HEK293 (cell line): Measurements from ENCODE around the gene SGMS1.

Experiments used
- CTCF ChIA-PET: fragments of 350-600 bp; formaldehyde crosslinking; extraction: SDS; loops from one replicate; lab custom pipeline; 2021; ENCODE audit warnings: antibody characterized with exemption; lab: Yijun Ruan, JAX
- POLR2A ChIA-PET: fragments of 300-600 bp; formaldehyde crosslinking; extraction: SDS; loops from one replicate; lab custom pipeline; 2020; ENCODE audit warnings: antibody characterized with exemption, inconsistent platforms; lab: Yijun Ruan, JAX
- H3K27ac ChIP-seq: fragments of 200-500 bp; sonication (Bioruptor generic); 2 replicates; pipeline ENCODE4 v1.5.1; 2014; ENCODE audit warnings: low read depth, low read length, control low read depth, inconsistent platforms; ENCODE audit errors: extremely low read depth
- H3K36me3 ChIP-seq, 2 experiments: fragments of 200-500 bp in 1 of 2; sonication (Bioruptor generic) in 1 of 2; 1 replicate in 1 of 2; 2 replicates in 1 of 2; pipeline ENCODE4 v1.5.1; 2014 to 2017; ENCODE audit warnings: inconsistent platforms in 2 of 2, low read length in 2 of 2; ENCODE audit not compliant: control insufficient read depth in 2 of 2, insufficient read depth in 1 of 2
- H3K4me1 ChIP-seq: fragments of 200-500 bp; sonication (Bioruptor generic); 2 replicates; pipeline ENCODE4 v1.5.1; 2014; ENCODE audit warnings: mild to moderate bottlenecking, low read length, inconsistent platforms; ENCODE audit not compliant: control insufficient read depth, insufficient read depth
- H3K4me3 ChIP-seq: 2 replicates; pipeline ENCODE4 v1.5.1; 2011; ENCODE audit warnings: low read depth, mild to moderate bottlenecking, control low read depth, low read length, moderate library complexity
- H3K9me3 ChIP-seq: fragments of 200-500 bp; sonication (Bioruptor generic); 2 replicates; pipeline ENCODE4 v1.5.1; 2014; ENCODE audit warnings: low read depth, low read length, inconsistent platforms; ENCODE audit not compliant: control insufficient read depth, insufficient read depth
- BCL11B ChIP-seq: fragments of 450-650 bp; formaldehyde crosslinking; IDR thresholded peaks from 2 replicates; pipeline ENCODE4 v1.5.1; 2016; ENCODE audit warnings: low read depth, missing biosample characterization, missing genetic modification characterization
- FEZF1 ChIP-seq: fragments of 450-650 bp; formaldehyde crosslinking; IDR thresholded peaks from 2 replicates; pipeline ENCODE4 v1.5.1; 2016; ENCODE audit warnings: missing biosample characterization, missing genetic modification characterization
- MEIS1 ChIP-seq: sonication (generic); formaldehyde crosslinking; IDR thresholded peaks from 2 replicates; pipeline ENCODE4 v1.8.1; 2022; ENCODE audit warnings: missing genetic modification reagents, mild to moderate bottlenecking, borderline replicate concordance
- OVOL3 ChIP-seq: fragments of 450-650 bp; formaldehyde crosslinking; IDR thresholded peaks from 2 replicates; pipeline ENCODE4 v1.5.1; 2016; ENCODE audit warnings: missing biosample characterization, missing genetic modification characterization
- ZBTB10 ChIP-seq: fragments of 450-650 bp; formaldehyde crosslinking; IDR thresholded peaks from 2 replicates; pipeline ENCODE4 v1.5.1; 2016; ENCODE audit warnings: missing biosample characterization, missing genetic modification characterization
- ZBTB20 ChIP-seq: fragments of 450-650 bp; formaldehyde crosslinking; IDR thresholded peaks from 2 replicates; pipeline ENCODE4 v1.5.1; 2016; ENCODE audit warnings: missing biosample characterization, missing genetic modification characterization
- ZBTB6 ChIP-seq: fragments of 450-650 bp; formaldehyde crosslinking; IDR thresholded peaks from 2 replicates; pipeline ENCODE4 v1.5.1; 2017; ENCODE audit warnings: missing biosample characterization, missing genetic modification characterization
- ZNF2 ChIP-seq: fragments of 450-650 bp; formaldehyde crosslinking; IDR thresholded peaks from 2 replicates; pipeline ENCODE4 v1.5.1; 2016; ENCODE audit warnings: missing biosample characterization, missing genetic modification characterization
- ZNF629 ChIP-seq: fragments of 450-650 bp; formaldehyde crosslinking; IDR thresholded peaks from 2 replicates; pipeline ENCODE4 v1.5.1; 2017; ENCODE audit warnings: missing biosample characterization, missing genetic modification characterization
- ZNF664 ChIP-seq: fragments of 450-650 bp; formaldehyde crosslinking; IDR thresholded peaks from 2 replicates; pipeline ENCODE4 v1.5.1; 2016; ENCODE audit warnings: missing biosample characterization, missing genetic modification characterization
- ZNF707 ChIP-seq: fragments of 450-650 bp; formaldehyde crosslinking; IDR thresholded peaks from 2 replicates; pipeline ENCODE4 v1.5.1; 2016; ENCODE audit warnings: missing biosample characterization, missing genetic modification characterization
- TF ChIP-seq, protein P1 (sequence below): fragments of 450-650 bp; formaldehyde crosslinking; conservative IDR thresholded peaks from 2 replicates; pipeline ENCODE4 v1.5.1; 2016; ENCODE audit warnings: low read depth, missing biosample characterization, missing genetic modification characterization
- TF ChIP-seq, protein P2 (sequence below): fragments of 450-650 bp; formaldehyde crosslinking; IDR thresholded peaks from 2 replicates; pipeline ENCODE4 v1.5.1; 2016; ENCODE audit warnings: missing biosample characterization, missing genetic modification characterization
- TF ChIP-seq, protein P3 (sequence below): fragments of 450-650 bp; formaldehyde crosslinking; IDR thresholded peaks from 2 replicates; pipeline ENCODE4 v1.5.1; 2016; ENCODE audit warnings: missing biosample characterization, missing genetic modification characterization

The SGMS1 gene

DNA sequence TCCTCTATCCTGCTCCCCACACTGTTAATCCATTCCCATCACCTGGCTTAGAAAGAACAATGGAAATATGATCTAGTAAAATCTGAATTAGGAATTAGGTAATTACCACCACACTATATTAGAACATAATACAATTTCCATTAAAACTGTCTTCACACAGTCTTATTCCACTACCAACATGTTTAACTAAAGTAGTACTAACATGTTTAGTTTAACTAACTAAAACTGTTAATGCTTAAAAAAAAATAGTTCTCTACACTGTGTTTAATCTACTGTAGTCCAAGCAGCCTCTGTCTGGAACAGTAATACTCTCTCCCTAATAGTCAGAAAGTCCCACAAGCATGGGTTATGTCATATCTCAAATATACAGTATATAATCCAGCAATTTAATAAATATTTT, 150.8 kb downstream of the SGMS1 start:
- no peaks in the 10 kb centered on the region for H3K36me3 ChIP-seq
- POLR2A ChIA-PET: no interaction called here
- H3K27ac ChIP-seq: no peak overlapping the region
- CTCF ChIA-PET: no interaction called here
- no peaks in the 10 kb centered on the region for H3K9me3 ChIP-seq
- TF ChIP-seq OVOL3 (tag by site-specific recombination): no peak
- no peak for TF ChIP-seq ZNF629
- peak; percentile 97 for TF ChIP-seq ZNF664 (tag by site-specific recombination)
- TF ChIP-seq FEZF1 (tag by site-specific recombination): peak; percentile 40; the same call in 1 of the 2 replicates
- no peak for TF ChIP-seq ZNF707 (tag by site-specific recombination)
- TF ChIP-seq, all 188 proteins: peak for 2
- Histone ChIP-seq H3K4me3 (no peak overlapping the region), H3K4me1 (peaks cover 19% of the 10 kb centered on the region)

- POLR2A ChIA-PET: no interaction called here
- CTCF ChIA-PET: interaction anchor here (0.7 kb wide), 1 partner anchor 24 kb away, joined by 3 read pairs; no protein-coding TSS in a partner anchor
Observed at GRCh38 chr10:50471583-50471975, 152.2 kb downstream of the SGMS1 start.

DNA sequence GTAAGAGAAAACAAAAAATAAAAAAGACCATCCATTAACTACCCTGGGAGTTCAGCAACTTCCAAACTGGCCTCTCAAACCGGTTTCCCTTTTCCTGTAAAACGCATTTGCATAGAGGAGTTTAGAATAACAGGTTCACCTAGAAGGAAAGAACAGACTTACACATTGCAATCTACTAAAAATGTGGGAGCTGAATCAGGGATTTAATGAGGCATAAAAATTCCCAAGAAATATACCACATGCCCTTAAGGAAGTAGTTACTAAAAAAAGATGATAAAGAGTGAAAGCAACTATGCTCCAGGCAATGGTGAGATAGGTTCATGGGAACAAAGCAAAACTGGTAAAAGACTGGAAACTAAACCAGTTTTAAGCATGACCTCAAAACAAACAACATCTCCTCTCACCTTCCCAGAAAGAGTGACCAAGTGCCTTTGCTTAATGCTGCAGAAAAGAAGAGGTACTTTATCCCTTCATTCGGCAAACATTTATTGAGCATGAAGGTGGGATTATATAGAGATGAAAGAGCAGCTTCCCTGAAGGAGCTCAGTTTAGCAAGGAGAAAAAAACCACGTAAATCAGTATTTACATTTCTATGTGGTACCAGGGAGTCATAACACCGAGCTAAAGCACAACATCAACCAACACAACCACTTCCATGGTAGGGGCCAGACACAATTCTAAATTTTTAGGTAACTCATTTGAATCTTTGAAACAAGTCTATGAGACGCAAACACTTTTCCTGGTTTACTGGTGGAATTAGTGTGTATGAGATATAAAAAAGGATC, 152.8 kb downstream of the SGMS1 start:
- H3K27ac ChIP-seq: peak overlapping the region; percentile 61
- H3K9me3 ChIP-seq: no peaks in the 10 kb centered on the region
- no peak overlapping the region for H3K4me3 ChIP-seq
- H3K4me1 ChIP-seq: peaks cover 19% of the 10 kb centered on the region
- H3K36me3 ChIP-seq: no peaks in the 10 kb centered on the region
- ChIA-PET POLR2A (interaction anchor here (1.2 kb wide), 1 partner anchor 53 kb away, joined by 3 read pairs; no protein-coding TSS in a partner anchor), CTCF (interaction anchor here (0.7 to 1.0 kb wide), 2 partner anchors 23 to 143 kb away, joined by 3 read pairs; no protein-coding TSS in a partner anchor)
- TF ChIP-seq ZNF2 (tag by site-specific recombination) (no peak), ZBTB20 (no peak), ZBTB10 (tag by site-specific recombination) (no peak), BCL11B (tag by site-specific recombination) (no peak), OVOL3 (tag by site-specific recombination) (no peak), ZBTB6 (tag by site-specific recombination) (no peak)
- TF ChIP-seq, protein P1, sequence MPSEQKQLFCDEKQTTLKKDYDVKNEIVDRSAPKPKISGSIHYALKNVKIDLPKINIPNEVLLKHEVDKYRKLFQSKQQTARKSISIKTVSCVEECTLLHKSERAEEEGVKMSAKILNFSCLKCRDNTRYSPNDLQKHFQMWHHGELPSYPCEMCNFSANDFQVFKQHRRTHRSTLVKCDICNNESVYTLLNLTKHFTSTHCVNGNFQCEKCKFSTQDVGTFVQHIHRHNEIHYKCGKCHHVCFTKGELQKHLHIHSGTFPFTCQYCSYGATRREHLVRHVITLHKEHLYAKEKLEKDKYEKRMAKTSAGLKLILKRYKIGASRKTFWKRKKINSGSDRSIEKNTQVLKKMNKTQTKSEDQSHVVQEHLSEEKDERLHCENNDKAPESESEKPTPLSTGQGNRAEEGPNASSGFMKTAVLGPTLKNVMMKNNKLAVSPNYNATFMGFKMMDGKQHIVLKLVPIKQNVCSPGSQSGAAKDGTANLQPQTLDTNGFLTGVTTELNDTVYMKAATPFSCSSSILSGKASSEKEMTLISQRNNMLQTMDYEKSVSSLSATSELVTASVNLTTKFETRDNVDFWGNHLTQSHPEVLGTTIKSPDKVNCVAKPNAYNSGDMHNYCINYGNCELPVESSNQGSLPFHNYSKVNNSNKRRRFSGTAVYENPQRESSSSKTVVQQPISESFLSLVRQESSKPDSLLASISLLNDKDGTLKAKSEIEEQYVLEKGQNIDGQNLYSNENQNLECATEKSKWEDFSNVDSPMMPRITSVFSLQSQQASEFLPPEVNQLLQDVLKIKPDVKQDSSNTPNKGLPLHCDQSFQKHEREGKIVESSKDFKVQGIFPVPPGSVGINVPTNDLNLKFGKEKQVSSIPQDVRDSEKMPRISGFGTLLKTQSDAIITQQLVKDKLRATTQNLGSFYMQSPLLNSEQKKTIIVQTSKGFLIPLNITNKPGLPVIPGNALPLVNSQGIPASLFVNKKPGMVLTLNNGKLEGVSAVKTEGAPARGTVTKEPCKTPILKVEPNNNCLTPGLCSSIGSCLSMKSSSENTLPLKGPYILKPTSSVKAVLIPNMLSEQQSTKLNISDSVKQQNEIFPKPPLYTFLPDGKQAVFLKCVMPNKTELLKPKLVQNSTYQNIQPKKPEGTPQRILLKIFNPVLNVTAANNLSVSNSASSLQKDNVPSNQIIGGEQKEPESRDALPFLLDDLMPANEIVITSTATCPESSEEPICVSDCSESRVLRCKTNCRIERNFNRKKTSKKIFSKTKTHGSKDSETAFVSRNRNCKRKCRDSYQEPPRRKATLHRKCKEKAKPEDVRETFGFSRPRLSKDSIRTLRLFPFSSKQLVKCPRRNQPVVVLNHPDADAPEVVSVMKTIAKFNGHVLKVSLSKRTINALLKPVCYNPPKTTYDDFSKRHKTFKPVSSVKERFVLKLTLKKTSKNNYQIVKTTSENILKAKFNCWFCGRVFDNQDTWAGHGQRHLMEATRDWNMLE (tag by site-specific recombination): no peak

More at GRCh38 chr10:50471583-50471975, 152.2 kb downstream of the SGMS1 start:
- H3K36me3 ChIP-seq: no peaks in the 10 kb centered on the region
- H3K4me1 ChIP-seq: peaks cover 19% of the 10 kb centered on the region
- no peaks in the 10 kb centered on the region for H3K9me3 ChIP-seq
- H3K27ac ChIP-seq: peak overlapping the region; percentile 61
- TF ChIP-seq, protein P2, sequence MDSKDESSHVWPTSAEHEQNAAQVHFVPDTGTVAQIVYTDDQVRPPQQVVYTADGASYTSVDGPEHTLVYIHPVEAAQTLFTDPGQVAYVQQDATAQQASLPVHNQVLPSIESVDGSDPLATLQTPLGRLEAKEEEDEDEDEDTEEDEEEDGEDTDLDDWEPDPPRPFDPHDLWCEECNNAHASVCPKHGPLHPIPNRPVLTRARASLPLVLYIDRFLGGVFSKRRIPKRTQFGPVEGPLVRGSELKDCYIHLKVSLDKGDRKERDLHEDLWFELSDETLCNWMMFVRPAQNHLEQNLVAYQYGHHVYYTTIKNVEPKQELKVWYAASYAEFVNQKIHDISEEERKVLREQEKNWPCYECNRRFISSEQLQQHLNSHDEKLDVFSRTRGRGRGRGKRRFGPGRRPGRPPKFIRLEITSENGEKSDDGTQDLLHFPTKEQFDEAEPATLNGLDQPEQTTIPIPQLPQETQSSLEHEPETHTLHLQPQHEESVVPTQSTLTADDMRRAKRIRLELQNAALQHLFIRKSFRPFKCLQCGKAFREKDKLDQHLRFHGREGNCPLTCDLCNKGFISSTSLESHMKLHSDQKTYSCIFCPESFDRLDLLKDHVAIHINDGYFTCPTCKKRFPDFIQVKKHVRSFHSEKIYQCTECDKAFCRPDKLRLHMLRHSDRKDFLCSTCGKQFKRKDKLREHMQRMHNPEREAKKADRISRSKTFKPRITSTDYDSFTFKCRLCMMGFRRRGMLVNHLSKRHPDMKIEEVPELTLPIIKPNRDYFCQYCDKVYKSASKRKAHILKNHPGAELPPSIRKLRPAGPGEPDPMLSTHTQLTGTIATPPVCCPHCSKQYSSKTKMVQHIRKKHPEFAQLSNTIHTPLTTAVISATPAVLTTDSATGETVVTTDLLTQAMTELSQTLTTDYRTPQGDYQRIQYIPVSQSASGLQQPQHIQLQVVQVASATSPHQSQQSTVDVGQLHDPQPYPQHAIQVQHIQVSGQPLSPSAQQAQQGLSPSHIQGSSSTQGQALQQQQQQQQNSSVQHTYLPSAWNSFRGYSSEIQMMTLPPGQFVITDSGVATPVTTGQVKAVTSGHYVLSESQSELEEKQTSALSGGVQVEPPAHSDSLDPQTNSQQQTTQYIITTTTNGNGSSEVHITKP (tag by site-specific recombination): 0 out of 2 replicates have a peak, but pooled peaks have one; percentile 6
- TF ChIP-seq MEIS1 (CRISPR knock-in tag): no peak
- TF ChIP-seq, protein P3, sequence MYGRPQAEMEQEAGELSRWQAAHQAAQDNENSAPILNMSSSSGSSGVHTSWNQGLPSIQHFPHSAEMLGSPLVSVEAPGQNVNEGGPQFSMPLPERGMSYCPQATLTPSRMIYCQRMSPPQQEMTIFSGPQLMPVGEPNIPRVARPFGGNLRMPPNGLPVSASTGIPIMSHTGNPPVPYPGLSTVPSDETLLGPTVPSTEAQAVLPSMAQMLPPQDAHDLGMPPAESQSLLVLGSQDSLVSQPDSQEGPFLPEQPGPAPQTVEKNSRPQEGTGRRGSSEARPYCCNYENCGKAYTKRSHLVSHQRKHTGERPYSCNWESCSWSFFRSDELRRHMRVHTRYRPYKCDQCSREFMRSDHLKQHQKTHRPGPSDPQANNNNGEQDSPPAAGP: no peak
- TF ChIP-seq, all 188 proteins: peak for 1
- no peak overlapping the region for H3K4me3 ChIP-seq
